HG02938 (cell line): ENCODE results near the gene IL10.
"Not testable (repeated sequence)": the region's sequence is repeated elsewhere in the genome, so short reads cannot be mapped to it uniquely, and the experiment has no call there.

Source experiments
- ATAC-seq: cut with Tn5 transposase; IDR thresholded peaks from one replicate; pipeline ENCODE4 v1.9.1; 2021; ENCODE audit warnings: mild to moderate bottlenecking, moderate library complexity; ENCODE audit not compliant: unreplicated experiment

The IL10 gene

DNA sequence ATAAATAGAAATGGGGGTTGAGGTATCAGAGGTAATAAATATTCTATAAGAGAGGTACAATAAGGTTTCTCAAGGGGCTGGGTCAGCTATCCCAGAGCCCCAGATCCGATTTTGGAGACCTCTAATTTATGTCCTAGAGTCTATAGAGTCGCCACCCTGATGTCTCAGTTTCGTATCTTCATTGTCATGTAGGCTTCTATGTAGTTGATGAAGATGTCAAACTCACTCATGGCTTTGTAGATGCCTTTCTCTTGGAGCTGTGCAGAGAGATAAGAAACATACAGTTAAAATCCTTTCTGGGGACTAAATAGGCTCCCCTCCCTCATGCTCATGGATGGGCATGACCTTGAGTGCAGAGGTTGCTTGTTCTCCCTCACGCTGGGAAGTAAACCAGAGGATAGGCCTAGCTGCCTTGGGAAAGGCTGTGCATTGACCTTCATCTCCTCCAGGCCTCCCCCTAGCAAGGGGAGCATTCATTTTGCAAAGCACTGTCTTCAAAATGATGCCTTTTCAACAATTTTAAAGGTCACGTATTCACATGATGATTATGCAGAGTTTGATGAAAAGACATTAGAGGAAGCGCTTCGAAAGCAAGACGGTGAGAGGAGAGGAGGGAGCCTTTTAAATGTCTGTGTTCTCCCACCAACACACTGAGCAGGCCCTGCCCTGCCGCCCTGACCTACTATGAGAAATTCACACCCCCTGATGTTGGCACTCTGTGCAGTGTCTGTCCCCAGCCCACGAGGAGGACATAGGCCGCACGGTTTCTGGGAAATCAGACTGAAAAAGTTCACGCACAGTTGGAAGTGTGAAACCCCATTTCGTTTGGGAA is 3.6 kb downstream of the IL10 start:
- peak; percentile 7 for ATAC-seq

DNA sequence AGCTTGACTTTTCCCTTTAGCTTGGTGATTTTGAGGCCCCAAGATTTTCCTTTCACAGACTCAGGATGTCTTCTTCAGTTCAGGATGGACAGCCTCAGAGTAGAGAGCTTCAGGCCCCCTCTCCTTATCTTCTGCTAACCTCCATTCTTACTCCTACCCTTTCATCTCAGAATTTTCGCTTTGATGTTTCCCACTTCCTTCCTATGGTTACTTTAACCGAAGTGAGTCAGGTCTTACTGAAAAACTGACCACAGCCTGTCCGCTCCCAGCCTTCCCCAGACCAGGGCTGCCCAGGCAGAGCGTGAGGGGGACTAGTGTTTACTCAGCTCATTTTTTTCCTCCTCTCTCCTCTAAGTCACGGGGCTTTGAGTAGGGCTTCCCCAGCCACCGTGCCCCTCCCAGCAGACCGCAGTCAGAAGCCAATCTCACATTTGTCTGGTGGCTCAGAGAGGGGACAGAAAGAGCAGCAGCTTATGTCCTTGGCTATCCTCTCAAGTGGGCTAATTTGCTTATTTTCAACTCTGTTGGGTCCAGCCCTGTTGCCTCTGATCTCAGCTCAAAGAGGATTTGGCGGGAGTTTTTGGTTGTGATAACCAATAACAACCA is 5.9 kb downstream of the IL10 start:
- ATAC-seq, result peak; percentile 38

DNA sequence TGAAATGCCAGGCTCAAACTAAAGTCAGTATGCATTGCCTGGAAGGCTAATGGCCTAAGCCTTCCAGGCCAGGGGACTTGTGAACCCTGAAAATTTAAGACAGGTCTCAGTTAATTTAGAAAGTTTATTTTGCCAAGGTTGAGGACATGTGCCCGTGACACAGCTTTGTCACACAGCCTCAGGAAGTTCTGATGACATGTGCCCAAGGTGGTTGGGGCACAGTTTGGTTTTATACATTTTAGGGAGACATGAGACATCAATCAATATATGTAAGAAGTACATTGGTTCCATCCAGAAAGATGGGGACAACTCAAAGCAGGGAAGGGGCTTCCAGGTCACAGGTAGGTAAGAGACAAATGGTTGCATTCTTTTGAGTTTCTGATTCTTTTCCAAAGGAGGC is 6.5 kb downstream of the IL10 start:
- ATAC-seq, result not testable (repeated sequence)

DNA sequence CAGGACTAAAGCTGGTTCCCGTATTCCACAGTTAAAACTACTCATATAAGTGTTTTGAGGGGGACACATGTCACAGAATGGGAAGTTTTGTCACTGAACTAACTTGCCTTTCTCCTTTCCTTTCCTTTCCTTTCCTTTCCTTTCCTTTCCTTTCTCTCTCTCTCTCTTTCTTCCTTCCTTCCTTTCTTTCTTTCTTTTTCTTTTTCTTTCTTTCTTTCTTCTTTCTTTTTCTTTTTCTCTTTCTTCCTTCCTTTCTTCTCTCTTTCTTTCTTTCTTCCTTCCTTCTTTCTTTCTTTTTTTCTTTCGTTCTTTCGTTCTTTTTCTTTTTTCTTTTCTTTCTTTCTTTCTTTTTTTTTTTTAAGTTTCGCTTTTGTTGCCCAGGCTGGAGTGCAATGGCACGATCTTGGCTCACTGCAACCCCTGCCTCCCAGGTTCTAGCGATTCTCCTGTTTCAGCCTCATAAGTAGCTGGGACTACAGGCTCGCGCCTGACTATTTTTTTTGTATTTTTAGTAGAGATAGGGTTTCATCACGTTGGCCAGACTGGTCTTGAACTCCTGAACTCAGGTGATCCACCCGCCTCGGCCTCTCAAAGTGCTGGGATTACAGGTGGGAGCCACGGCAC is 9.4 kb downstream of the IL10 start:
- ATAC-seq, result not testable (repeated sequence)

DNA sequence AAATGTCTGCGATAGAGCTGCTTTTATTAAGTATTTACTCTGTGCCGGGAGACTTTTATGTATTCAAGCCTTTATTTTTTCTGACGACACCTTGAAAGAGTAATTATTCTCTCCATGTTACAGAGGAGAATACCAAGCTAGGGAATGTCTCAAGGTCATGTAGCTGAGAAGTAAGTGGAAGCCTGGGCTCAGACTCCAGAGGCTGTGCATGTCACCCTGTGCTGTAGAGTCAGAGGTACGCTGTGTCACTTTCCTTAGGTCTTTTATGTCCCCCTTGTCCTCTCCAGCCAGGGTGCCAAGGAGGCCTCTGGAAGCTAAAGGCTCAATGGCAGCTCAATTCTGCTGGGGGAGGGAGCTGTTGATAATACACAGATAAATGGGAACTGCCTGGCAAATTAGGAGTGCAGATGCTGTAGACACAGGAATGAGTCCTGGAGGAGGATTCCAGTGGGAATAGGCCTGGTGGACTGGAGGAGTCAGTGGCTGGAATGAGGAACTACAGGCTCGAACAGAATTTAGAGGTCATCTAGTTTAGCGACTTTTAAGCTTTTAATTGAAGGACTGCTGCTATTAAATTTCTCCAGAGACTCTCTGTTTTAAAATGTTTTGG is 11.0 kb downstream of the IL10 start:
- ATAC-seq, result no peak

DNA sequence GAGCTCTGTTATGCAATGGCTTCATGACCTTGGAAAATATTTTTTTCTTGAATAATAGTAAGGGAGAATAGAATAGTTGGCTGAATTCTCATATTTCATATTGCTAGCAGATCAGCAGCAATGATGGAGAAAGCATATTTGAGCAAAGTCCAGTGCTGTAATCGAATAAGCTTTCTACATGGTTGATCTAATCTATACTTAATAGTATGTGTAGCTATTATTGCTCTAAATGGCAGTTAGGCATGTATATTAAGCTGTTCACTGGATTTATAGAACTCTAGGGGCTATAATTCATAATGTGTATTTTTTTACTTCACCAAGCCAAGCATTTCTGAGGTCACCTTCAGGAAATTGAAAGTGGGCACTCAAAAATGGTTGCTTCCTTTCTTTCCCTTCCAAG is 11.7 kb downstream of the IL10 start:
- ATAC-seq, result no peak

DNA sequence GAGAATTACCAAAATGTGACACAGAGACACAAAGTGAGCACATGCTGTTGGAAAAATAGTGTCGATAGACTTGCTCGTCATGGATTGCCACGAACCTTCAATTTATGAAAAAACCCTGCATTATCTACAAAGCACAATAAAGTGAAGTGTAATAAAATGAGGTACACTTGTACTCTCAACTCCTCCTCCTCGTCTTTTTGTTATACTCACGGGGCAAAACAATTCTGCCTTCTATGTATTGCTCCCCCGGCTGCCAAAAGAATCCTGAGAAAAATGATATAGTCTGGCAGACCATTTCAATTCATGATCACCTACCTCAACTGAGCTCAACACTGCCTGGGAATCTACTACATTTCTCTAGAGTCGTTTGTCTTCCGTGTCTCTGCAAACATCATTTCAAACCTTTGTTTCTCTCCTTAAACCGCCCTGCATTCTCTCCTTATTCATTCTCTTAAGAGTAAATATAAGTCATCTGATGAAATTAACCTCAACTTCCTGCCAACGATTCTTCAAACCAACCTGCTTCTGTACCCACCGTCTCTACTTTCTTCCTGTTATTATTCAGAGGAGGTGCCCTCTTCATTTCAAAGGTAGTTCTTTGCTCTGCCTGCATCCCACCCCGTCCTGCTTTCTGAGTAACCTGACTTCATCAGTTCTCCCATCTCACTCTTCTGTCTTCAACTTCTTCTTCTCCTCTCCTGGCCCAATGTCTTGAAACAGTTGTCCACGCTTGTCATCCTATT is 14.6 kb downstream of the IL10 start:
- no peak for ATAC-seq

DNA sequence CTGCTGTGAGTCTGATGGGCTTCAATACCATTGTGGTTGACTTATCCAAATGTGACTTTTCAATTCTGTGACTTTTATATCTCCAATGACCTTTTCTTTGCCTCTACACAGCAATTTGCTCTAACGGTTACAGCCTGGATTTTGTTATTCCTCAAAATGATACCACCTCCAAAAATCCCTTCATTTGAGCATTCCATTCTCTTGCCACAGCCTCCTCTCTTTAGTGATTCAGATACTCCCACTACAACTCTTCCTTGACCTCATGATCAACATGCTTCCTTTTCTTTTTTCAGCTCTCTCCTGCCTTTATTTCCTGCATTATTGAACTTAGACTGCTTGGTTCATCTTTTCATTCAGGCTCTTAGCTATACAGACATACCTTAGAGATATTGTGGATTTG is 18.3 kb downstream of the IL10 start:
- no peak for ATAC-seq

DNA sequence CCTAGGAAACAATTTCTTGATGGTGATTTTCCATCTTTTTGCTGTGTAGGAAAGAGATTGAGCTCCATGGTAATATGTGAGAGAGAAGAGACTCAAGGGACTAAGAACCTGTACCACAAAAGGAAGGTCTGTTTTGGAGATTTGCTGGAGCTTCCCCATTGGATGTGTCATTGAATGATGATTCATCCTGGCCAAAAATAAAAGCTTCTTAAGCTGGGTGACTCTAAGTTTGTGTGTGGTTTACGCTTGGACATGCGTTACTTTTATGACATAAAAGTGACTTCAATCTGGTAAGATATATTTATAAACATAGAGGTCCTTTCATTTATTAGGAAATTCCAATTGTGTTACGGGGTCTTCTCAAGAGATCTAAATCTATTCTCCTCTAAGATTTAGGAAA is 19.2 kb downstream of the IL10 start:
- ATAC-seq, result no peak

DNA sequence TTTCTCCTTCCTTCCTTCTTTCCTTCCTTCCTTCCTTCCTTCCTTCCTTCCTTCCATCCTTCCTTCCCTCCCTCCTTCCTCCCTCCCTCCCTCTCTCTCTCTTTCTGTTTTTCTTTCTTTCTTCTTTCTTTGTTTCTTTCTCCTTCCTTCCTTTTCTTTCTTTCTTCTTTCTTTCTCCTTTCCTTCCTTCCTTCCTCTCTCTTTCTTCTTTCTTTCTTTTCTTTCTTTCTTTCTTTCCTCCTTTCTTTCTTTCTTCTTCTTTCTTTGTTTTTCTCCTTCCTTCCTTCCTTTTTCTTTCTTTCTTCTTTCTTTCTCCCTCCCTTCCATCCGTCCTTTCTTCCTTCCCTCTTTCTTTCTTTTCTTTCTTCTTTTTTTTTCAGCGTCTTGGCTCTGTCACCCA is 19.8 kb downstream of the IL10 start:
- no peak for ATAC-seq

DNA sequence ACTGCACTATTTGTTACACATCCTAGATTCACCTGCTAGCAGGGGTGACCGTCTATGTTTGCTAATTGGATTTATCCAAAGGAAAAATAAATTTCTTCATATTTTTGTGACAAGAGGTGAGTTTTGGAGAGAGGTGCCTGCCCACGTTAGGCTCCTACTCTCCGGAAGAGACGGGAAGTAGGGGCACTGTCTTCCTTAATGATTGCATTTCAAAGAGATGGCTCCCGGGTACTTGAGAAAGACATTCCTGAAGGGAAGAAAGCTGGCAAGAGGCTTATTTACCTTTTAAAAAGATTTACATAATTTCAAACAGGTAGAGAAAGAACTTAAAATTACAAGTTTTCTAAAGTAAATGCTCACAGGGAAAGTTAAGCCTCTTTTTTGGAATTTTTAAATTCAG is 20.4 kb downstream of the IL10 start:
- no peak for ATAC-seq

DNA sequence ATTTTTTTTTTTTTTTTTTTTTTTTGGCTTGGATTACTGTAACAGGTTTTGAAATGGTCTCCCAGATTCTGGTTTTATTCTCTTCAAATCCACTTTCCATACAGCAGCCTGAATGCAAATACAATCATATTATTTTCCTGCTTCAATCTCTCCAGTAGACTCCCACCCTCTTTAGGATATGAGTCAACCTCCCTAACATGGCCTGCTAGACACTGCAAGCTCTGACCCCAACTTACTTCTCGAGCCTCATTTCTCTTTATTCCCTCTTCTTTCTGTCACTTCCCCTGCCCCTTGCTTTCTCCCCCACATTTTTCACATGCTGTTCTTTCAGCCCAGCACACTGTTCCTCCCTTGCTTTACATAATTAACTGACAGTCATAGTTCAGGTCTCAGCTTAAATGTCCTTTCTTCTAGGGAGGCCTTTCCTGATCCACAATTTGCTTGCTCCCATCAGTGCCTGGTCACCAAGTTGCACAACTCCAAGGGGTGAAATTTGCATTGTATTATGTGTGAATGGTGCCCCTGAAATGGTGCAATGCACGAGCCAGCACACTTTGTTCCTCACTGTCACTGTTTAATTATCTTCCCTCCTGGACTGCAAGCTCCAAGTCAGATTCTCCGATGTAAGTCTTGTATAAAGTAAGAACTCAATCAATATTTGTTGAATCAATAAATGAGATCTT is 23.8 kb downstream of the IL10 start:
- ATAC-seq, result no peak

DNA sequence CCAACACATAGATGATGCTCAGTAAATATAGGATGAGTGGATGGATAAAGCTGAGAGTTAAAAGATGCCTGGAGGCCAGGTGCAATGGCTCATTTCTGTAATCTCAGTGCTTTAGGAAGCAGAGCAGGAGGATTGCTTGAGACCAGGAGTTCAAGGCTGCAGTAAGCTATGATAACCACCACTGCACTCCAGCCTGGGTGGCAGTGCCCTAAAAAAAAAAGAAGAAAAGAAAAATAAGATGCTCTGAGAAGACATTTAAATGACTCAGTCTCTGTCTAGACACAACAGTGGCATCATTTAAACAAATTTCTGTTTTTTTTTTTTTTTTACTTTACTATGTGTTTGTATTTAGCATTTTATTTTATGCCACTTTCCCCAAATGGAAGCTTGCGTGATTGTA is 27.0 kb downstream of the IL10 start:
- ATAC-seq, result no peak

DNA sequence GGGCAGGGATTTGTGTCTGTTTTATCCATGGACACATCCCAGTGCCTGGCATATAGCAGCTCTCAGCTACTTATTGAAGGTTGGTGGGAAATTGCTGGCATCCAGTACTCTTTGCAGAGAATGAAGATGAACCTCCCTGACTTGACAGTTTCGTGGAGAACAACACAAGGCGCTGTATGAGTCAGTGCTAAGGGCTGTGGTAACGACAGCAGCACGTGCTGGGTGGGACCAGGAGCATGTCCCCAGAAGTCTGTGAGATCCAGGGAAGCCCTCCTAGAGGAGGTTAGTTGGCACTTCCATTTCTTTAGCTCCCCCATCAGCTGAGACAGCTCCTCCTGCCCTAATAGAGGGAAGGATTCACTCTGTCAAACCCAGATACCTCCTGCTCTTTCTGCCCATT is 27.6 kb downstream of the IL10 start:
- no peak for ATAC-seq

DNA sequence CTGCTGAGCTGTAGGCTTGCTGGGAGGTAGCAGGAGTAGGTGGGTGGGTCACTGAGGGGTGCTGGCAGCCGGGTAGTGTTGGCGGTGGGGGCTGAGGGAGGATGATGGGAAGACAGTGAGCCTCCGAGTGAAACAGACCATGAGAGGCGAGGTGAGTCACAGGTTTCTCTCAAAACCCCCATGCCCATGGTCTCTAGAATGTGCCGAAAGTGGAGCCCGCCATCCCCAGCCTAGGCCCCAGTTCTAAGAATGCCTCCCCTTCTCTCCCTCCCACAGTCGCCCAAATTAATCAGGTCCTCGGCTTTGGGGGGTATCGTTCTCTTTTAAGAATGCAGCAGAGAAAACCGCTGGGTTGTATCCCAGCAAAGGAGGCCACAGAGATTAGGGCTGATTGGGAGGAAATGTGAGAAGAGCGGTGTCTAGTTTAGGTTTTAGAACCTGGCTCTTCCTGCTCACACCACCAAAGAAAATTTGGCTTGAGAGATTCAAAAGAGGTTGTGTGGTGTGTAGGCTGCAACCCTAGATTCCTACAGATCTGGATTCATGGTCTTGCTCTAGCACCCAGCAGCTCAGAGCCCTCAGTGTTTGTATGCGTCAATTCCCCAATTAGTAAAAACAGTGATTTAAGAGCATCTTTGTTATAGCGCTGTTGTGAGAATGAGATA is 29.4 kb downstream of the IL10 start:
- no peak for ATAC-seq

DNA sequence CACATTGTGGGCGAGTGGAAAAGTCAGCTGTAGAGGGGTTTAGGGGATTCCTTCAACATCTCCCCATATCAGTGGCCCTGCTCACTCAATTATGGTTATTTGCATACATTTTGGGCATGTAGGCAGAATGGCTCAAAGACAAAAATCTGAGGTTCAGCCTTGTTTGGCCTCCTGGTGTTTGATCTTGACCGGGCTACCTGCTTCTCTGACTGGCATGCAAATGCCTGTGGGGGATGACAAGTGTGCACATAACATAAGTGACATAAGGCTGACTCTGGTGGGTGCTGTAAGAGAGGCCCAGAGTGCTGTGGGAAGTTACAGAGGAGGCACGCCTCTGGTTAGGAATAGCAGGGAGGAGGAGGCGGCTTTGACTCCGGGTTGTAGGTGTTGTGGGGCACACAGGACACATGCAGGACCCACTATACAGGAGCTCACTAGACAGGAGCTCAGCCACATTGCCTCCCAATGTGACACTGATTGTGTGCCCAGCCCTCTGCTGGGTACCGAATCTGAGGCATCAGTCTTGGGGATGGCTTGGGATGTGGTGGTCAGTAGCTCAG is 31.1 kb downstream of the IL10 start:
- no peak for ATAC-seq

DNA sequence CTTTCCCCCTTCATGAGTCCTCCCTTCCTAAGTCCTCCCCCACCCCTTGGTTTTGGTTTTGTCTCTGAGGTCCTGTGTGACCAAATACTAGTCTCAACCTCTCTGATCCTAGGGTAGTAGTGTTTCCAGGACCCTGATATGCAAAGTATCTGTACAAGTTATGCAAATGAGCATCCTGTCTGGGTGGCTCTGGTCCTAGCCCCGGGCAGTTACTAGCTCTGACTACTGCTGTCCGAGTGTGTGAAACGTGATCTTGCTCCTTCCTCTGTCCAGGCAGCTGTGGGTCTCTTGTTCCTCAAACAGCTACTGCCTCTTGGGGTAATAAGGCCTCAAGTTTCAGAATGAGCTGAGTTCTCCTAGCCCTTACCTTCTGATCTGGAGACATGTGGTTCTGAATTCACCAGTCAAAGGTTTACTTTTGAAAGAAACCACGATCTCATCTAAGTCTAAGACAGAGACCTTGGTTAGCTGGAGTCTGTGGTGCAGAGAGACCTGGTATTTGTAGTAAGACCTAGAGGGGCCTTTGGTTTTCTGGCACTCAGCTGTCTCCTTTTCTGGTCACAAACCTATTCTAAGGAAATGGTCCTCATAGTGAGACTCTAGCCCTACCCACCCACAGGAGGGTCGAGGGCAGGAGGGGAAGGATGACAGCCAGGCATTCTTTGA is 32.8 kb downstream of the IL10 start:
- ATAC-seq, result peak; percentile 84

DNA sequence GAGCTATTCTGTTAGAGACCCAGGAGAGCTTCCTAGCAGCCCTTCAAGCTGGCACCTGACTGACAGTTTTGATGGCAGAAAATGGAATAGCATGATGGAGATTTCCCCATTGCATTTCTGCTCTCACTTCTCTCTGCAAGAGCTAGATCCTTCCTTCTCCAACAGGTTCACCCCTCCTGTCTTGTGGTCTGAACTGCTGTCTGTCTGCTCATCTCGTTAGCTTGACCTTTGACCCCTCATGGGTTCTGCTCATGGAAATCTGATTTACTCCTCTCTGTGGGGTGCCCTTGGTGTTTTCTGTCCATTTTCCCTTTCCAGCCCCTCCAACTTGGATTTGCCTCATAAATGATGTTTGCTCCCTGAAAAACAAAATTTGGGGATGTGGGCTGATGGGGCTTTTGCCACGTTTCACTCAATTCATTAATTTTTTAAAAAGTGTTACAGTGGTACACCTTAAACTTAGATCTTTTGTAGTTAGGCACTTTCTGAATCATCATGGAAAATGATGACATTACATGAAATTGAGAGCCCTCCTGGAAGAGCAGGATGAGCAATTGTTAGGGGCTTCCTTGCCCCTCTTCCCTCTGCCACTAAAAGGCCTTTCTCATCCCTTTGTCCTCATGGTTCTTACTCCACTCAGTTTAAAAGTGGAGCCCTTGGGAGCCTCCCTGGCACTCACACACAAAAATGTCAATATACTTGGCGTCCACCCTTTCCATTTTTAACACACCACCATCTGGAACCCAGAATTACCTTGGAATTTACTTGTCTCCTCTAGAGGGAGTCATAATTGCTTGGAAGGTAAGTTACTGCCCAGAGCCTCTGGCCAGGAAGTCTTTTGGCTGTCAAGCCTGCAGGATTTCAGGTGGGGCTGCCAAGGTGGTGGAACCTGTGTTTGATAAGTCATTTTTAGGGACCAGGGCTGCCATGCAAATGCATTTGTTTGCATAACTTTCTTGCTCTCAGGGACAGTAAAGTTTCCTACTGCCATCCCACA is 33.6 kb downstream of the IL10 start:
- ATAC-seq, result no peak
